A549 (cell line): ENCODE results near the gene FOSL2. TPM values are rescaled to one million over a fixed set of nuclear protein-coding genes. Genes with fewer than 3 reads are reported as not detected.

Experiments
- BCL3 ChIP-seq: fragments of >200 bp; sonication (Bioruptor Twin); formaldehyde crosslinking; IDR thresholded peaks from 3 replicates; pipeline ENCODE4 v1.6.1; 2016
- BHLHE40 ChIP-seq: IDR thresholded peaks from 2 replicates; pipeline ENCODE4 v1.6.1; 2012; ENCODE audit warnings: low read depth, low read length, inconsistent platforms
- CBX8 ChIP-seq: fragments of 200-600 bp; sonication (generic); IDR thresholded peaks from 2 replicates; pipeline ENCODE4 v1.6.1; 2016
- CHD2 ChIP-seq: fragments of 150-350 bp; IDR thresholded peaks from 2 replicates; pipeline ENCODE4 v1.6.1; 2014; ENCODE audit warnings: low read length; ENCODE audit not compliant: partially characterized antibody
- CTCF ChIP-seq: fragments of >200 bp; sonication (Bioruptor Twin); formaldehyde crosslinking; IDR thresholded peaks from 3 replicates; pipeline ENCODE4 v1.5.1; 2016
- EHMT2 ChIP-seq: fragments of 200-600 bp; sonication (generic); IDR thresholded peaks from 2 replicates; pipeline ENCODE4 v1.6.1; 2016; ENCODE audit warnings: antibody characterized with exemption, low read depth, mild to moderate bottlenecking, moderate library complexity
- EP300 ChIP-seq, 2 experiments: fragments of >200 bp; sonication (Bioruptor Twin); formaldehyde crosslinking; IDR thresholded peaks; 2 replicates in 1 of 2; 3 replicates in 1 of 2; pipeline ENCODE4 v1.6.1; 2016 to 2017
- ESRRA ChIP-seq: fragments of 150-350 bp; IDR thresholded peaks from 2 replicates; pipeline ENCODE4 v1.6.1; 2014; ENCODE audit warnings: mild to moderate bottlenecking, low read length, borderline replicate concordance
- FOXS1 ChIP-seq: fragments of 250-450 bp; sonication (Bioruptor Pico); IDR thresholded peaks from 2 replicates; pipeline ENCODE4 v1.5.0; 2020; ENCODE audit warnings: mild to moderate bottlenecking, moderate library complexity
- HES2 ChIP-seq: fragments of >200 bp; sonication (Bioruptor Twin); formaldehyde crosslinking; IDR thresholded peaks from 2 replicates; pipeline ENCODE4 v1.6.1; 2016
- HOXA7 ChIP-seq: fragments of 250-450 bp; sonication (Bioruptor Pico); IDR thresholded peaks from 2 replicates; pipeline ENCODE4 v1.5.0; 2020; ENCODE audit warnings: mild to moderate bottlenecking, moderate library complexity
- JUN ChIP-seq, 2 experiments: fragments of >200 bp; sonication (Bioruptor Twin); formaldehyde crosslinking; IDR thresholded peaks; 2 replicates in 1 of 2; 3 replicates in 1 of 2; pipeline ENCODE4 v1.6.1; 2016 to 2017
- MAFK ChIP-seq: fragments of 450-650 bp; IDR thresholded peaks from 2 replicates; pipeline ENCODE4 v1.6.1; 2014; ENCODE audit not compliant: partially characterized antibody
- MAX ChIP-seq: IDR thresholded peaks from 2 replicates; pipeline ENCODE4 v1.6.1; 2012
- MAZ ChIP-seq: fragments of 150-350 bp; IDR thresholded peaks from 2 replicates; pipeline ENCODE4 v1.6.1; 2014; ENCODE audit warnings: antibody characterized with exemption, low read depth, low read length, borderline replicate concordance
- NR3C1 ChIP-seq: fragments of >200 bp; sonication (Bioruptor Twin); formaldehyde crosslinking; IDR thresholded peaks from 3 replicates; pipeline ENCODE4 v1.6.1; 2017
- PBX3 ChIP-seq: IDR thresholded peaks from 2 replicates; pipeline ENCODE4 v1.6.1; 2012
- PHF8 ChIP-seq: fragments of 200-600 bp; sonication (generic); IDR thresholded peaks from 2 replicates; pipeline ENCODE4 v1.6.1; 2016; ENCODE audit warnings: low read depth, mild to moderate bottlenecking, antibody characterized with exemption, moderate library complexity, borderline replicate concordance
- RFX5 ChIP-seq: fragments of 450-650 bp; IDR thresholded peaks from 2 replicates; pipeline ENCODE4 v1.7.1; 2014; ENCODE audit warnings: antibody characterized with exemption, mild to moderate bottlenecking, moderate library complexity
- SREBF2 ChIP-seq: fragments of 450-650 bp; IDR thresholded peaks from 2 replicates; pipeline ENCODE4 v1.6.1; 2014; ENCODE audit warnings: mild to moderate bottlenecking, moderate library complexity
- TFCP2L1 ChIP-seq: fragments of 250-450 bp; sonication (Bioruptor Pico); IDR thresholded peaks from 2 replicates; pipeline ENCODE4 v1.5.0; 2021; ENCODE audit warnings: mild to moderate bottlenecking
- USF2 ChIP-seq: fragments of 450-650 bp; IDR thresholded peaks from 2 replicates; pipeline ENCODE4 v1.6.1; 2014; ENCODE audit warnings: antibody characterized with exemption
- ZFP36 ChIP-seq: fragments of 450-650 bp; IDR thresholded peaks from 2 replicates; pipeline ENCODE4 v1.6.1; 2014; ENCODE audit warnings: borderline replicate concordance; ENCODE audit not compliant: partially characterized antibody
- ZSCAN20 ChIP-seq: fragments of 250-450 bp; sonication (Bioruptor Pico); IDR thresholded peaks from 2 replicates; pipeline ENCODE4 v1.8.0; 2022; ENCODE audit warnings: mild to moderate bottlenecking, moderate library complexity
- polyA plus RNA-seq, 4 experiments: library from polyadenylated mRNA; depleted of rRNA in 3 of 4; stranded (reverse); fragments of >200 nt; fragmentation: RNase III in 1 of 4; extraction: RNeasy Plus Mini Kit Qiagen cat#74134 plus additional on column Dnase treatment in 1 of 4; gene quantifications; 2 replicates in 3 of 4; 3 replicates in 1 of 4; pipeline ENCODE4 v1.2.3, GENCODE V29; 2011 to 2017

The FOSL2 gene
- polyA plus RNA-seq, 2 of the 4 experiments (the other 2 are of a cell fraction), result 45.7 to 73.4 TPM

- no peak for TF ChIP-seq CHD2
- no peak for TF ChIP-seq NR3C1
- TF ChIP-seq MAFK, result no peak
- TF ChIP-seq ZSCAN20 (CRISPR knock-in tag), result no peak
- TF ChIP-seq HOXA7 (CRISPR knock-in tag), result no peak
- no peak for TF ChIP-seq BCL3
- peak in 1 of 2 experiments; percentile 42; a peak in 1 of 5 replicates for TF ChIP-seq EP300 (IDR thresholded peaks at IDR 0.05)
- TF ChIP-seq ESRRA, result no peak
- TF ChIP-seq EHMT2, result no peak
- no peak for TF ChIP-seq SREBF2
- TF ChIP-seq RFX5, result no peak
- TF ChIP-seq USF2, result no peak
- TF ChIP-seq TFCP2L1 (CRISPR knock-in tag), result no peak
- peak in 1 of 2 experiments; percentile 48; a peak in 2 of 5 replicates for TF ChIP-seq JUN (IDR thresholded peaks at IDR 0.05)
- peak; percentile 77 for TF ChIP-seq MAX
- TF ChIP-seq BHLHE40, result no peak
- TF ChIP-seq HES2, result no peak
- no peak for TF ChIP-seq CBX8
- TF ChIP-seq ZFP36, result no peak
- 0 out of 2 replicates have a peak, but pooled peaks have one; percentile 47 for TF ChIP-seq PBX3
- no peak for TF ChIP-seq FOXS1 (CRISPR knock-in tag)
- no peak for TF ChIP-seq MAZ
- no peak for TF ChIP-seq CTCF
- no peak for TF ChIP-seq PHF8
Observed at GRCh38 chr2:28445448-28446258, 53.0 kb downstream of the FOSL2 start (continued).
